Measurements from ENCODE around the gene SUN5. TPM values are rescaled to one million over a fixed set of nuclear protein-coding genes. Genes with fewer than 3 reads are reported as not detected.

The SUN5 gene
- total RNA-seq, 1 experiment from 2014 or later: not detected

DNA sequence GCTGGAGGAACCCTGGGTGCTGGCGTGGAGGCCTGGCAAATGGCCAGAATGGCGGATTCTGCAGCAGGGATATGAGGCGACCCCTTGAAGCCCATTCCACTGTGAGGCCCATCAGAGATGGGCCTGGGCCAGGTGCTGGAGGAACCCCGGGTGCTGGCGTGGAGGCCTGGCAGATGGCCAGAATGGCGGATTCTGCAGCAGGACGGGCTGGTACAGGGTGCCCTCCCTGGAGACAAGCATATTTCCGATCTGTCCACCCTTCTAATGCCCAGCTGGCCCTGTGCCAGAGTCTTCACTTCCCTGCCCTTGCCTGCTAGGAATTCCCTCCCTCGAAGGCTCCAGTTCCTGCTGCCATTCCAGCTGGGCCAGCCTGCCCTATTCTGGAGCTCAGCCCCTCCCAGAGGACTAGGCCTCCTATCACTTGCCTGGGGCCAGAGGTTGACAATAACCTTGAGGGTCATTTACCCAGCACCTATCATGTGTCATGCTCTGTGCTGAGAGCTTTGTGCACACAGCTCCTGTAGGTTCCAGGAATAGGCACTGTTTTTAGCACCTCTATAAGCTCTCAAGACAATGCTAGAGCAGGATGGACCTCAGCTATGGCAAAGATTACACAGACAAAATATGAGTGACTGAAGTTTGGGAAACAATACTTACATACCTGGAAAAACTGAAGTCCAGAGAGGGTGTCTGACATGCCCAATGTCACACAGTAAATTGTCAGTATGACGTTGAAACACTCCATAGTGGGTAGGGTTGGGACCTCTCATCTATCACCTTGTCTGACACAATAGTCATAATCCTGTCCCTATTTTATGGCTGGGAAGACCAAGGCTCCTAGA is 21.4 kb downstream of the SUN5 start:
- TF ChIP-seq CTCF (conservative IDR thresholded peaks at IDR 0.05) (no peak), EZH2 (IDR thresholded peaks at IDR 0.05; ENCODE audit: low read depth) (no peak)
- no peaks in the 10 kb centered on the region for H3K79me2 ChIP-seq (ENCODE audit: low read depth)
- CTCF ChIA-PET: no interaction called here
- no peaks in the 10 kb centered on the region for H3K4me1 ChIP-seq (replicated peaks; ENCODE audit: insufficient read depth)
- DNase-seq: peak in 1 of 2 experiments; percentile 28
- no TSS peak for BruUV-seq (replicated peaks)
- H2AFZ ChIP-seq: no peak overlapping the region
- intact Hi-C loops (cut with micrococcal nuclease; ENCODE audit: unreplicated experiment): no loop called here
- no peaks in the 10 kb centered on the region for H4K20me1 ChIP-seq (ENCODE audit: insufficient read depth)
- no peaks in the 10 kb centered on the region for H3F3A ChIP-seq (ENCODE audit: insufficient read depth, low read depth)
- H3K27me3 ChIP-seq (ENCODE audit: insufficient read depth, low read depth): peaks cover 79% of the 10 kb centered on the region
- no peaks in the 10 kb centered on the region for H3K36me3 ChIP-seq (ENCODE audit: low read depth)
- no peaks in the 10 kb centered on the region for H3K9me3 ChIP-seq (ENCODE audit: insufficient read depth, low read depth)
- POLR2A ChIA-PET (ENCODE audit: unreplicated experiment): no interaction called here
- no peak overlapping the region for H3K4me2 ChIP-seq
- no peak overlapping the region for H3K27ac ChIP-seq
- H3K9me2 ChIP-seq (ENCODE audit: insufficient read depth): no peaks in the 10 kb centered on the region
- H3K4me3 ChIP-seq: no peak overlapping the region

- no peak for DNase-seq
- H4K20me1 ChIP-seq (ENCODE audit: insufficient read depth): no peaks in the 10 kb centered on the region
- no peak overlapping the region for H3K4me2 ChIP-seq
- ChIA-PET CTCF (no interaction called here), POLR2A (ENCODE audit: unreplicated experiment) (no interaction called here)
- H3K9me3 ChIP-seq (ENCODE audit: insufficient read depth, low read depth): no peaks in the 10 kb centered on the region
- no peaks in the 10 kb centered on the region for H3K79me2 ChIP-seq (ENCODE audit: low read depth)
- no peaks in the 10 kb centered on the region for H3K9me2 ChIP-seq (ENCODE audit: insufficient read depth)
- peaks cover 83% of the 10 kb centered on the region for H3K27me3 ChIP-seq (ENCODE audit: insufficient read depth, low read depth)
- no peak overlapping the region for H3K4me3 ChIP-seq
- no TSS peak for BruUV-seq (replicated peaks)
- no peaks in the 10 kb centered on the region for H3K36me3 ChIP-seq (ENCODE audit: low read depth)
- no peaks in the 10 kb centered on the region for H3F3A ChIP-seq (ENCODE audit: insufficient read depth, low read depth)
- no peak for TF ChIP-seq EZH2 (IDR thresholded peaks at IDR 0.05; ENCODE audit: low read depth)
- TF ChIP-seq CTCF (conservative IDR thresholded peaks at IDR 0.05): no peak
- H3K4me1 ChIP-seq (replicated peaks; ENCODE audit: insufficient read depth): no peaks in the 10 kb centered on the region
- intact Hi-C loops (cut with micrococcal nuclease; ENCODE audit: unreplicated experiment): no loop called here
- no peak overlapping the region for H3K27ac ChIP-seq
- H2AFZ ChIP-seq: no peak overlapping the region
These were observed 23.2 kb downstream of the SUN5 start for GRCh38 chr20:32980990-32981389.

DNA sequence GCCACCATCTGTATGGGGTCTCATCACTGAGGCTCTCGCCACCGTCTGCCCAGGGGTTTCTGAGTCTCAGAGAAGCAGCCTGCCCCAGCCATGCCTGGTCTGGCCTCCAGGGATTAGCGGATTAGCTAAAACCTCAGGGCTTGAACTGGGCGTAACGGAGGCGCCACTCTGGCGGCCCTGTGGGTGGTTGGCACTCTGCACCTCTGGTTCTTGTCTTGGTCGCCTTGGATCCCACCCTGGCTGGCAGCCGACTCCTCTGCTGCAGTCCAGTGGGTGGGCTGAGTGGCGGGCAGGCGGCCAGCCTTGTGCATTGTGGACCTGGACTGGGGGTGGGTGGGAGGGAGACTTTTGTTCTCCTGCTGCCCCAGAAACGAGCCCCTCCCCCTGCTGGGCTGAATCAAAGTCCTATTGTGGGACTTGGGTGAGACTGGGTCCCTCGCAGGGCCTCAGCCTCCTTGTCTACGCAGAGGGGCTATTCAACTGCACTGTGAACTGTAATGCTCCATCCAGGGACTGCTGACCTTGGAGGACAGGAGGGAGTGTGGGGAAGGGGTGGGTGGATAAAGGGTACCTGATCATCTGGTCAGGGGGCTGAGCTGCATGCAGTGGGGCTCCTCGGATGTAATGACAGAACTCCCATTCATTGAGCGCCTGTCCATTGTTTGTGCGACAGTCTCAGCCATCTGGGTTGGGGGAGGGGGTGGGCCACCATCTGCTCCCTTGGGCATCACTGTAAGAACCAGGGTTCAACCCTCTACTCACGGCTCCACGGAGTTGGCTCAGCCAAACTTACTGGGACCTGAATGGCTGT is 23.9 kb downstream of the SUN5 start:
- Histone ChIP-seq H2AFZ (no peak overlapping the region), H3K79me2 (ENCODE audit: low read depth) (no peaks in the 10 kb centered on the region), H3K27ac (no peak overlapping the region), H3K36me3 (ENCODE audit: low read depth) (no peaks in the 10 kb centered on the region), H3K9me2 (ENCODE audit: insufficient read depth) (no peaks in the 10 kb centered on the region), H3F3A (ENCODE audit: insufficient read depth, low read depth) (no peaks in the 10 kb centered on the region), H3K4me1 (replicated peaks; ENCODE audit: insufficient read depth) (no peaks in the 10 kb centered on the region), H3K9me3 (ENCODE audit: insufficient read depth, low read depth) (no peaks in the 10 kb centered on the region), H3K27me3 (ENCODE audit: insufficient read depth, low read depth) (peaks cover 81% of the 10 kb centered on the region), H4K20me1 (ENCODE audit: insufficient read depth) (no peaks in the 10 kb centered on the region), H3K4me2 (no peak overlapping the region), H3K4me3 (no peak overlapping the region)
- POLR2A ChIA-PET (ENCODE audit: unreplicated experiment): no interaction called here
- no TSS peak for BruUV-seq (replicated peaks)
- DNase-seq: no peak
- no peak for TF ChIP-seq CTCF (conservative IDR thresholded peaks at IDR 0.05)
- no peak for TF ChIP-seq EZH2 (IDR thresholded peaks at IDR 0.05; ENCODE audit: low read depth)
- CTCF ChIA-PET: no interaction called here
- intact Hi-C loops (cut with micrococcal nuclease; ENCODE audit: unreplicated experiment): no loop called here

Measured in PC-9 (cell line).